ENCODE measurements around the gene ALKBH8. TPM values are rescaled to one million over a fixed set of nuclear protein-coding genes. Genes with fewer than 3 reads are reported as not detected.
"Not testable (repeated sequence)": the region's sequence is repeated elsewhere in the genome, so short reads cannot be mapped to it uniquely, and the experiment has no call there.

The ALKBH8 gene
- total RNA-seq, 2 experiments from 2014 or later: 8.6 to 11.2 TPM

DNA sequence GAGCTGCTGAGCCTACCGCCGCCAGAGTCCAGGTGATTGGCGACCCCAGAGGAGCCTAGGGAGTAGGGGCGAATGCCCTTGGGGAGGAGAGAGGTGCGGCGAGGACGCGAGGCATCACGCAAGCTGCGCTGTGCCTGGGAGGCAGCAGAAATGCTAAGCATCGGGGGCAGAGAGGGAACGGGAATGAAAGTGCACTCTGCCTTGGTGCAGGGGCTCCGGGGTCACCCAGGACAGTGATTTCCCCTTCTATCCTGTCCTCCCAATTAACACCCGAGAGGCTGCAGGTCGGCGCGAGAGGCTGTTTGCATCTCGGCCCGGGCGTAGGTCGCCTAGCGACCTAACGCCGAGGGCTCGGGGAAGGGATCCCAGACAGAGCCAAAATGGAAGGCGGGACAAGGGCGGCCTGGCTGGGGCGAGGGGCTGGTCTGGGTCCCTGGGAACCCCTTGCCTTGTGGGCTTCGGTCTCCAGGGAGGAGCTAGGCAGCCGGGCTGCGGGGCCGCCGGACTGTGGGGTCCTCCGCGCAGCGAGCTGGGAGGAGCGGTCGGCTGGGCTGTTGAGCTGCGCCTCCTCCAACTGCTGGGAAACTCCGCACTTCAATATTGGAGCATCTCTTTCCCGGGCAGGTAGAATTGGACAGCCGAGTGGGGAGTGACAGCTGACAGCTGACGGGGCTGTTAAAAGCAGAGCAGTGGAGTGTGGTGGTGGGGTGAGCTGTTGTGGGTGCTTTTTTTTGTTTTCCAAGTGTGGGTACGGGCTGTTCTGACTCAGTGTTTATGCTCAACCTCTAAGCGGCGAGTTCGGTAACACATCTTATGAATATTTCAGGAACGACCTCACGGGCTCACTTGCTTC is 26.1 kb upstream of the ALKBH8 start:
- peak; percentile 50 for DNase-seq
- Mint-ChIP-seq H3K27ac (no peak overlapping the region), H3K36me3 (no peaks in the 10 kb centered on the region), H3K27me3 (peaks cover 86% of the 10 kb centered on the region), H3K9me3 (ENCODE audit: low read depth) (no peaks in the 10 kb centered on the region), H3K4me1 (peaks cover 24% of the 10 kb centered on the region), H3K4me3 (peak overlapping the region; percentile 72)
- CTCF ChIA-PET: interaction anchor here (1.0 to 1.4 kb wide), 3 partner anchors 9 to 42 kb away, joined by 3 read pairs; no protein-coding TSS in a partner anchor
- peak; percentile 61 for ATAC-seq

DNA sequence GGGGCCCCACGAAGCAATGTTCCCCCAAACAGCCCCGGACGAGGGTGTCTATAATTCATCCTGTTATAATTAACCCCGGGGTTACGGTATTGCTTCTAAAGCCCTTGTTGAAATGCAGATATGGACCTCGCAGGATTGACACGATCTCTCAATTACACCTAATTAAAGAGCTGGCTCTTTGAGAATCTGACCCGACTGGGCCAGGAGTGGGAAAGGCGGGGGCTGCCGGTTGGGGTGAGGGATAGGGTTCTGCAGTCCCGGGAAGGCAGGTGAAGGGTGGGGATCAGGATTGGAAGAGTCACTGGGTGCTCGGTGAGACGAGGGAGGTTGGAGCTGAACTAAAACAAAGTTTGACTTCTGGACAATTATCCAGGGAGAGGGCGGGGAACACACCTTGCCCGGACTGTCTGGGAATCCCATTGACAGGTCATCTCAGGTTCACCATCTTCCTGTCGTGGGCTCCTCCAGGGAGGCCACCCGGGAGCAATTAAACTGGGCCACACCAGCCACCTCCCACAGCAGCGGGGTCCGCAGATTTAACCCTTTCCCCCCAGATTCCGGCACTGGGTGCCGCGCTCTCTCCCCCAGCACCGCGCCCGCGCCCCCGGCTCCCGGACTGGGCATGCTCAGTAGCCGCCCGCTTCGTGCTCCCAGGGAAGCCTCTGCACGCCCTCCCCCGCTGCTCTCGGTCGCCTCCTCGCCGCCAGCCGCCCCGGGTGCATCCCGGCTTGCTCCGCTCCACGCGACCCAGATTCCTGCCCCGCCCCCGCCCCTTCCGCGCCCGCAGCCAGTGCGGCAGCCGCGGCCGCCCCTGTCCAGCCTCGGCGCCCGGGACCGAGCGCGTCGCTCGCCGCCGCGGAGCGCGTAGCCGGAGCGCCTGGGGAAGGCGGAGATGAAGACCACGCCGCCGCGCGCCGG is 25.2 kb upstream of the ALKBH8 start, which contains the start of gene ELMOD1:
Gene ELMOD1, plus strand, starts transcription at position 688 of the 918 bp plus-strand sequence. CDS start 27,043 bp downstream, outside the sequence.
- Mint-ChIP-seq H3K4me1 (peaks cover 24% of the 10 kb centered on the region), H3K27ac (no peak within 1 kb of the TSS), H3K9me3 (ENCODE audit: low read depth) (no peaks in the 10 kb centered on the region), H3K4me3 (peak within 1 kb of the TSS; percentile 72), H3K36me3 (no peaks in the 10 kb centered on the region), H3K27me3 (peaks cover 89% of the 10 kb centered on the region)
- CTCF ChIA-PET: interaction anchor here (1.1 to 2.0 kb wide), 3 partner anchors 8 to 42 kb away, joined by 3 to 4 read pairs (median 3); no protein-coding TSS in a partner anchor
- DNase-seq (peak; percentile 48), ATAC-seq (peak; percentile 70)

DNA sequence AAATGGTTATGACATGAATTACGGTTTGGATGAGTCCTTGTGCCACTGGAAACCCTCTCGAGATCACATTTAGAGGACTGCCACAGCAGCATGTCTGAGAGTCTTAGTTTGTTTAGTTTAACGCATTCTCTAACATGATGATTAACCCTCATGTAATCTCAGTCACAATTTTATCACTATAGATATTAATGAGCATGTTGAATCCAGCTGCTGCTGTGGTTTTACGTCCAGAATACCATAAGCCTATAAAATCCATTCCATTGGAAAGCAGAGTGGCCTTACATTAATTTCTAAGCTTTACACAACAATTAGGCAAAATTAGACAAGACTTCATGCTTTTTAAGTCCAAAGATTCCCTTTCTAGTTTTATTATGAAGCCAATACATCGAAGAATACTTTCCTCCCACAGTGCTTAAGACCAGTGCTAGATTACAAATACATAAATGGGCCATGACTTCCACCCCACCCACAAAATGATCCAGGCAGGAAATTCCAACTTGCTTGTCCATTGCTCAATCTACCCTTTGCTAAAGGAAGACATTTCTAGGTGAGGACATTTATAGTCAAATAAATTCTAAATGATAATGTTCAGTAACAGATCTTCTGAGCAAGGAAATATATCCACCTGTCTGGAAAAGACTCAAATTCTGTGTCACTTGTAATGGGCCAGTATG is 21.9 kb upstream of the ALKBH8 start:
- Mint-ChIP-seq H3K4me3 (no peak overlapping the region), H3K9me3 (ENCODE audit: low read depth) (no peaks in the 10 kb centered on the region), H3K27me3 (peaks cover 74% of the 10 kb centered on the region), H3K36me3 (no peaks in the 10 kb centered on the region), H3K4me1 (peaks cover 20% of the 10 kb centered on the region), H3K27ac (no peak overlapping the region)
- DNase-seq: no peak
- CTCF ChIA-PET: no interaction called here
- ATAC-seq: no peak

DNA sequence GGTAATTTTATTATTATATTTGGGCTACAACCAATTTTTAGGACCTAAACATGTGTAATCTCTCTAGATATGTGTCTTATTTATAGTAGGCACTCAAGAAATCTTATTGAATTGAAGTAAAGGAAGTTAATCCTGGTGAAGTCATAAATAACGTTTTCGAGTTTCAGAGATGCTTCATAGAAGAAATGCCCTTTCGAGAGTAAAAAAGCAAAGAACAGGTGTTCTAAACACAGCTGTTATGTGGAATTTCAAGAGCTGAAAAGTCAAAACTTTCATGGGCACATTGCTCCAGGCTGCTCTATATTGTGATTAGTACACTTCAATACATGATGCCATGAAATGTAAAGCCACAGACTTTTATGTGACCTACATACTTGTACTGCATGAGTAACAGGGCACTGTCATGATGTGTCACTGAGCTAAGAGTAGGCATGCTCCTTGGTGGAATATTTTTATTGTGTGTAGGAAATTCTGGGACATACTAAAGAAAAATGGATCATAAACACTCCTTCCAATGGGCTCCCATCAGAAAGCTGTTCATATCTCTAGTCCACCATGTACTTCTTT is 18.2 kb upstream of the ALKBH8 start:
- H3K4me1 Mint-ChIP-seq: no peaks in the 10 kb centered on the region
- peaks cover 47% of the 10 kb centered on the region for H3K27me3 Mint-ChIP-seq
- ATAC-seq: no peak
- no peak overlapping the region for H3K27ac Mint-ChIP-seq
- no peaks in the 10 kb centered on the region for H3K9me3 Mint-ChIP-seq (ENCODE audit: low read depth)
- DNase-seq: no peak
- H3K36me3 Mint-ChIP-seq: no peaks in the 10 kb centered on the region
- CTCF ChIA-PET: interaction anchor here (0.7 kb wide), 1 partner anchor 35 kb away, joined by 3 read pairs; no protein-coding TSS in a partner anchor
- H3K4me3 Mint-ChIP-seq: no peak overlapping the region

DNA sequence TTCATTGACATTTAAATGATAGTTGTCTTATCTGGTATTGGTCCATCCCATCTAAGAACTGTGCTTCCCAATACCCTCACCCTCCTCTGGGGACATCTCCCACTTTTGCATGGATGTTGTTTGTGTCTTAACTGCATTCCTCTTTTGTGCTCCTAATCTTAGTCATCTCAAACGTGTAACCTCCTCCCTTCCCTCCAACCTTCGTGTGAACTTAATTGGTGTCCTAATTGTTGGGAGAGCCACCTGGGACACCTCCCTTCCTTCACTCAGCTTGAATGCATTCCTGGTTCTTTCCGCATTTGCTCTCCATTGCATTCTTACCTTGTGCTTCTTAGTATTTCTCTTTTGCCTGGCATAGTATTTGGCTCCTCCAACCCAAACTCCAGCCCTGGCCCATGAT is 15.6 kb upstream of the ALKBH8 start:
- Mint-ChIP-seq H3K4me1 (no peaks in the 10 kb centered on the region), H3K27ac (no peak overlapping the region), H3K27me3 (peaks cover 21% of the 10 kb centered on the region), H3K36me3 (no peaks in the 10 kb centered on the region), H3K4me3 (no peak overlapping the region), H3K9me3 (ENCODE audit: low read depth) (no peaks in the 10 kb centered on the region)
- no peak for DNase-seq
- no peak for ATAC-seq
- CTCF ChIA-PET: interaction anchor here (1.2 kb wide), 1 partner anchor 190 kb away, joined by 3 read pairs; no protein-coding TSS in a partner anchor

DNA sequence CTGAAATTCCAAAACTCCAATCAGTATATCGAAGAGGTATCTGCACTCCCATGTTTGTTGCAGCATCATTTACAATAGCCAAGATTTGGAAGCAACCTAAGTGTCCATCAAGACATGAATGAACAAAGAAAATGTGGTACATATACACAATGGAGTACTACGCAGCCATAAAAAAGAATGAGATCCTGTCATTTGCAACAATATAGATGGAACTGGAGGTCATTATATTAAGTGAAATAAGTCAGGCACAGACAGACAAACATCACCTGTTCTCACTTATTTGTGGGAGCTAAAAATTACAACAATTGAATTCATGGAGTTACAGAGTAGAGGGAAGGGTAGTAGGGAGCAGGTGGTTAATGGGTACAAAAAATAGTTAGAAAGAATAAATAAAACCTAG is 13.6 kb upstream of the ALKBH8 start:
- CTCF ChIA-PET; H3K36me3 Mint-ChIP-seq; ATAC-seq; H3K4me1 Mint-ChIP-seq; H3K9me3 Mint-ChIP-seq (ENCODE audit: low read depth); H3K27me3 Mint-ChIP-seq; DNase-seq; H3K27ac Mint-ChIP-seq; H3K4me3 Mint-ChIP-seq: not testable (repeated sequence)

DNA sequence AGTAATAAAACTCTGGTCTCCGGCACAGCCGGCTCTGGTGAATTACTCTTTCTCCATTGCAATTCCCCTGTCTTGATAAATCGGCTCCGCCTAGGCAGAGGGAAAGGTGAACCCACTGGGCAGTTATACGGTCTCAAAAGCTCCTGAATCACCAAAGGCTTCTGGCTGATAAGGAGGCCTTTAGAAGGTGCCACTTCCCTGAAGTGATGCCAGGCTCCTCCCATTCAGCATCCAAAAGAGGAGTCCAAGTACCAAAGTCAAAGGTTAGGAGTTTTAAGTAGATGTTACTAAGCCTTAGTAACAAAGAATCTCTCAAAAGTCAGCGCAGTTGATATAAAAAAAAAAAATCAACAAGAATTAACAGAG is 11.8 kb upstream of the ALKBH8 start:
- no peak for ATAC-seq
- no peak for DNase-seq

DNA sequence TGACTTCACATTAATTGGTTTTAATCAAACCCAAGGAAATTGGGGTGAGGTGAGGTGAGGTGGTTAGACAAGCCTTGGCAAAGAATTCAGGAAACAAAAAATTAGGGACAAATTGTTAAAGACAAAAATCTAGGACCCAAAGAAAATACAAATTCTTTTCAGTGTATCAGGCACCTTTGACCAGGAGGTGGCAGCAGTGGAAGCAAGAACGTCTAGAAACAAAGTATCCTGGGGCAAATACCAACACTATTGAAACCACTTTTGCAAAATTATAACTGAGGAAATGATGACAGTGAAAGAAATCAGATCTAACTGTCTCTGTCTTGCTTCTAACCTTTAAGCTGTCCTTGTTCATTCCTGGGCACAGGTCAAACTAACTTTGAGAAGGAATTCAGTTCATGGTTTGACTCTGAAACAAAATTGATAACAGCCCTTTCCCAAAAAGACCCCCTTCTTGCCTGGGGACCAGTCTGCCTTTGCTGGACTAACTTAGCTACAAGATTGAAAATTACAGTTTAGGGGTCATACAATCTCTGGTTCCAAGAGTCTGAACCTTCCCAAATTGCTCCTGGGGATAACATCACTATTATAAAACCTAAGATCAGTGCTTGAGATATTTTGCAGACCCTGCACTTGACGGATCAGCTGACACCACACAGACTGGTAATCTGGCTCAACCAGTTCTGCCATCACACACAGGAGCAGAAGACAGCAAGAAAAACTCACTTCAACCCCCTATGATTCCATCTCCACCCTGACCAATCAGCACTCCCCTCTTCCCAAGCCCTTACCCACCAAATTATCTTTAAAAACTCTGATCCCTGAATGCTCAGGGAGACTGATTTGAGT is 11.2 kb upstream of the ALKBH8 start:
- H3K27me3 Mint-ChIP-seq; H3K4me3 Mint-ChIP-seq; H3K4me1 Mint-ChIP-seq; H3K27ac Mint-ChIP-seq; H3K9me3 Mint-ChIP-seq (ENCODE audit: low read depth); ATAC-seq; H3K36me3 Mint-ChIP-seq: not testable (repeated sequence)
- peak; percentile 58 for DNase-seq
- CTCF ChIA-PET: interaction anchor here (1.0 to 4.4 kb wide), 9 partner anchors 10 to 164 kb away, joined by 3 to 27 read pairs (median 3); partner anchors contain the start of gene ELMOD1

More for the DNA sequence above, 11.8 kb upstream of the ALKBH8 start:
- Mint-ChIP-seq H3K4me1 (no peaks in the 10 kb centered on the region), H3K27me3 (peaks cover 8% of the 10 kb centered on the region), H3K4me3 (no peak overlapping the region), H3K27ac (no peak overlapping the region), H3K36me3 (no peaks in the 10 kb centered on the region), H3K9me3 (ENCODE audit: low read depth) (no peaks in the 10 kb centered on the region)
- CTCF ChIA-PET: interaction anchor here (0.7 to 2.2 kb wide), 6 partner anchors 11 to 112 kb away, joined by 3 to 13 read pairs (median 3); no protein-coding TSS in a partner anchor

DNA sequence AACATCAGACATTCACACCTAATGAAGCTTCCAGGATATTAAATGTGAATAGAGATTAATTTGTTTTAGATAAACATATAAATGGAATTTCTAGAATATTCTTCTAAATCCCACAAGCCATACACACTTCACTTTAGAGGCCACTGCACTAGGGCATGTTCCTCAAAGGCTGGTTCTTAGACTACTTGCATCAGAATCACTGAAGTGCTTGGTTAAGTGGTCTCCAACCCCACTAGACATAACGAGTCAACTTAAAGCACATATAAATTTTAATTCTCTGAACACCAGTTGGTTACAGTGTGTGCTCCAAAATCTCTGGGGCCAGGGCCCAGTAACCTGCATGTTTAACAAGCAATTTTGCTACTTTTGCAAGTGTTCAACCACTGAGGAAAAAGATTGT is 7.9 kb upstream of the ALKBH8 start:
- Mint-ChIP-seq H3K4me1 (no peaks in the 10 kb centered on the region), H3K27ac (no peak overlapping the region), H3K36me3 (no peaks in the 10 kb centered on the region), H3K27me3 (peaks cover 7% of the 10 kb centered on the region), H3K4me3 (no peak overlapping the region), H3K9me3 (ENCODE audit: low read depth) (no peaks in the 10 kb centered on the region)
- ATAC-seq: no peak
- CTCF ChIA-PET: interaction anchor here (4.4 kb wide), 1 partner anchor 116 kb away, joined by 27 read pairs; no protein-coding TSS in a partner anchor
- DNase-seq: no peak

DNA sequence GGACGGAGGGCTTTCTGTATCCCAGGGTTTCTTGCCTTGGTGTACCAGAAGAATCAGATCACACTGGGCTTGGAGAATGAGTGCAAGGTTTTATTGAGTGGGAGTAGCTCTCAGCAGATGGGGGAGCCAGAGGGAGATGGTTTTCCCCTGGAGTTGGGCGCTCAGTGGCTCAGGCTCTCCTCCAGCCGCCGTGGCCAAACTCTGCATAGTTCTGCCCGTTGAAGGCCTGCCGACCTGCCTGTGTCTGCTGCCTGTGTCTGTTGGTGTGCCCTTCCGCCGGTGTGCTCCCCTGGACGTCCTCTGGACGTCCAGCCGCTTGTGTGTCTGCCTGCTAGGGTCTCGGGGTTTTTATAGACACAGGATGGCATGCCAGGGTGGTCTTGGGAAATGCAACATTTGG is 4.5 kb upstream of the ALKBH8 start:
- Mint-ChIP-seq H3K27ac (no peak overlapping the region), H3K36me3 (no peaks in the 10 kb centered on the region), H3K4me1 (peaks cover 18% of the 10 kb centered on the region), H3K4me3 (no peak overlapping the region), H3K9me3 (ENCODE audit: low read depth) (no peaks in the 10 kb centered on the region), H3K27me3 (peaks cover 7% of the 10 kb centered on the region)
- ATAC-seq (no peak), DNase-seq (no peak)
- CTCF ChIA-PET: no interaction called here

DNA sequence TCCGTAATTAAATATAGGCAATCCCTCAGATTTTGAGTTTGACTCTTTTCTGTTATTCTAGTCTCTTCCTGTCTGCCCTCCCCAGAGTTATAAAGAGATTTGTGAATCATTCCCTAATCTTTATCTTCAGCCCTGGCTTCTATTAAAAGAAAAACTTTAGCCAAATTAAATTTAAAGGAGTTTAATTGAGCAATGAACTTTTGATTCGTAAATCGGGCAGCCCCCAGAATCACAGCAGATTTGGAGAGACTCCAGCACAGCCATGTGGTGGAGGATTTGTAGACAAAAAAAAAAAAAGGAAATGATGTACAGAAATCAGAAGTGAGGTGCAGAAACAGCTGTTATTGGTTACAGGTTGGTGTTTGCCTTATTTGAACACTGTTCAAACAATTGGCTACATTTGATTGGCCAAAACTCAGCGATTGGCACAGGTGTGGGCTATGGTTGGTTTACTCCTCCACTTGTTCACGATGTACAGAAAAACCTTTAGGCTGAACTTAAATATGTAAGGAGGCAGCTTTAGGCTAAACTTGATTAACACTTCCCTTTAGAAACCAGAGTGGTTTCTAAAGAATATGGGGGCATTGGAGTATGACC is 2.3 kb upstream of the ALKBH8 start:
- no peak overlapping the region for H3K27ac Mint-ChIP-seq
- H3K27me3 Mint-ChIP-seq: peaks cover 3% of the 10 kb centered on the region
- no peak overlapping the region for H3K4me3 Mint-ChIP-seq
- DNase-seq: no peak
- H3K4me1 Mint-ChIP-seq: peaks cover 38% of the 10 kb centered on the region
- CTCF ChIA-PET: interaction anchor here (1.1 to 2.7 kb wide), 3 partner anchors 8 to 203 kb away, joined by 4 to 11 read pairs (median 8); no protein-coding TSS in a partner anchor
- no peak for ATAC-seq
- H3K36me3 Mint-ChIP-seq: no peaks in the 10 kb centered on the region
- H3K9me3 Mint-ChIP-seq (ENCODE audit: low read depth): no peaks in the 10 kb centered on the region

Measured in activated CD8-positive, alpha-beta memory T cell treated with anti-CD3 and anti-CD28 coated beads, Interleukin-2, amount 10 ng/mL, durations not matched to agents 7 days and 5 days (primary cell).